Mesendoderm (in vitro differentiated cells): ENCODE data around the gene CFAP57.

ENCODE experiments used
- DNase-seq: peaks from one replicate; pipeline ENCODE4 v3.0.0; 2013
- H2AK5ac ChIP-seq: 2 replicates; pipeline ENCODE4 v1.6.1; 2013; ENCODE audit warnings: low read length, inconsistent platforms
- H2BK120ac ChIP-seq: 2 replicates; pipeline ENCODE4 v1.6.1; 2013; ENCODE audit warnings: low read depth, mild to moderate bottlenecking, low read length, moderate library complexity, mixed read lengths
- H2BK15ac ChIP-seq: replicated peaks from 2 replicates; pipeline ENCODE4 v1.6.1; 2013; ENCODE audit warnings: low read depth, mild to moderate bottlenecking, moderate library complexity
- H2BK5ac ChIP-seq: 2 replicates; pipeline ENCODE4 v1.6.1; 2013; ENCODE audit warnings: low read length, inconsistent platforms
- H3K18ac ChIP-seq: 2 replicates; pipeline ENCODE4 v1.6.1; 2013; ENCODE audit warnings: mild to moderate bottlenecking, low read length, mixed read lengths
- H3K23ac ChIP-seq: one replicate; pipeline ENCODE4 v1.6.1; 2013; ENCODE audit warnings: low read length
- H3K27ac ChIP-seq: 2 replicates; pipeline ENCODE4 v1.5.1; 2013; ENCODE audit warnings: low read depth, mild to moderate bottlenecking, inconsistent platforms, low read length, moderate library complexity
- H3K27me3 ChIP-seq: 2 replicates; pipeline ENCODE4 v1.6.1; 2013; ENCODE audit warnings: low read length, control low read depth, mild to moderate bottlenecking, inconsistent platforms; ENCODE audit not compliant: insufficient read depth, poor library complexity
- H3K36me3 ChIP-seq: 2 replicates; pipeline ENCODE4 v1.6.1; 2013; ENCODE audit warnings: low read length, inconsistent platforms; ENCODE audit not compliant: control insufficient read depth, insufficient read depth
- H3K4ac ChIP-seq: one replicate; pipeline ENCODE4 v1.6.1; 2013; ENCODE audit warnings: low read depth, mild to moderate bottlenecking, low read length, moderate library complexity
- H3K4me1 ChIP-seq: 2 replicates; pipeline ENCODE4 v1.6.1; 2013; ENCODE audit warnings: low read depth, low read length, inconsistent platforms; ENCODE audit not compliant: control insufficient read depth
- H3K4me2 ChIP-seq: 2 replicates; pipeline ENCODE4 v1.6.1; 2013; ENCODE audit warnings: low read length
- H3K4me3 ChIP-seq: 2 replicates; pipeline ENCODE4 v1.5.1; 2013; ENCODE audit warnings: mild to moderate bottlenecking, low read length
- H3K56ac ChIP-seq: one replicate; pipeline ENCODE4 v1.6.1; 2013; ENCODE audit warnings: low read length
- H3K79me1 ChIP-seq: 2 replicates; pipeline ENCODE4 v1.6.1; 2013; ENCODE audit warnings: low read length, inconsistent platforms
- H3K79me2 ChIP-seq: 2 replicates; pipeline ENCODE4 v1.6.1; 2013; ENCODE audit warnings: mild to moderate bottlenecking, low read length; ENCODE audit not compliant: control insufficient read depth, insufficient read depth
- H3K9ac ChIP-seq: 2 replicates; pipeline ENCODE4 v1.6.1; 2013; ENCODE audit warnings: low read length, inconsistent platforms
- H4K5ac ChIP-seq: one replicate; pipeline ENCODE4 v1.6.1; 2013; ENCODE audit warnings: low read length
- H4K8ac ChIP-seq: one replicate; pipeline ENCODE4 v1.6.1; 2013; ENCODE audit warnings: low read depth, mild to moderate bottlenecking, control low read depth, low read length, moderate library complexity
- WGBS: extraction: QIAGEN DNeasy Blood & Tissue Kit; methylation state at CpG from one replicate; pipeline ENCODE4 v1.1.7; 2013; ENCODE audit warnings: low lambda C conversion rate, missing lambda C conversion rate; ENCODE audit not compliant: insufficient coverage; ENCODE audit errors: extremely low coverage; 5-methylcytosine and 5-hydroxymethylcytosine counted together

CFAP57 gene

GRCh38 chr1:43177691-43178090 lies 5.6 kb downstream of the CFAP57 start:
- Histone ChIP-seq H3K18ac (no peak overlapping the region), H3K79me1 (no peaks in the 10 kb centered on the region), H3K9ac (no peak overlapping the region), H3K4me3 (no peak overlapping the region), H3K56ac (no peak overlapping the region), H3K4me1 (peaks cover 5% of the 10 kb centered on the region), H2BK15ac (no peak overlapping the region), H3K79me2 (no peaks in the 10 kb centered on the region), H2BK120ac (no peak overlapping the region), H2BK5ac (no peak overlapping the region), H3K4ac (no peak overlapping the region), H3K23ac (no peak overlapping the region), H3K27ac (no peak overlapping the region), H2AK5ac (no peak overlapping the region), H3K36me3 (no peaks in the 10 kb centered on the region), H4K5ac (no peak overlapping the region), H3K27me3 (no peaks in the 10 kb centered on the region), H3K4me2 (no peak overlapping the region), H4K8ac (no peak overlapping the region)
- DNase-seq: no peak
- no CpG with 5 or more reads among the region's 4 CpGs for WGBS

- H3K27ac ChIP-seq: no peak overlapping the region
- no peak overlapping the region for H2BK15ac ChIP-seq
- no peak overlapping the region for H2BK120ac ChIP-seq
- no peak overlapping the region for H3K4me2 ChIP-seq
- H3K9ac ChIP-seq: no peak overlapping the region
- no CpG with 5 or more reads among the region's 3 CpGs for WGBS
- H3K4me3 ChIP-seq: no peak overlapping the region
- no peak overlapping the region for H3K23ac ChIP-seq
- H3K79me2 ChIP-seq: no peaks in the 10 kb centered on the region
- no peak overlapping the region for H3K56ac ChIP-seq
- DNase-seq: no peak
- H3K18ac ChIP-seq: no peak overlapping the region
- H3K4ac ChIP-seq: no peak overlapping the region
- no peak overlapping the region for H2BK5ac ChIP-seq
- H3K36me3 ChIP-seq: no peaks in the 10 kb centered on the region
- no peak overlapping the region for H4K5ac ChIP-seq
- H3K4me1 ChIP-seq: no peaks in the 10 kb centered on the region
- no peak overlapping the region for H4K8ac ChIP-seq
- no peaks in the 10 kb centered on the region for H3K79me1 ChIP-seq
- no peak overlapping the region for H2AK5ac ChIP-seq
- no peaks in the 10 kb centered on the region for H3K27me3 ChIP-seq
Observed at GRCh38 chr1:43184388-43184787, 12.3 kb downstream of the CFAP57 start.

- H3K4me3 ChIP-seq: no peak overlapping the region
- no peaks in the 10 kb centered on the region for H3K79me1 ChIP-seq
- WGBS: no CpG with 5 or more reads among the region's 3 CpGs
- no peaks in the 10 kb centered on the region for H3K79me2 ChIP-seq
- no peaks in the 10 kb centered on the region for H3K4me1 ChIP-seq
- H3K36me3 ChIP-seq: no peaks in the 10 kb centered on the region
- H2BK15ac ChIP-seq: no peak overlapping the region
- no peak for DNase-seq
- no peaks in the 10 kb centered on the region for H3K27me3 ChIP-seq
- no peak overlapping the region for H3K9ac ChIP-seq
- H2BK5ac ChIP-seq: no peak overlapping the region
- no peak overlapping the region for H3K23ac ChIP-seq
- H2AK5ac ChIP-seq: no peak overlapping the region
- no peak overlapping the region for H4K5ac ChIP-seq
- H4K8ac ChIP-seq: no peak overlapping the region
- no peak overlapping the region for H3K18ac ChIP-seq
- H3K27ac ChIP-seq: no peak overlapping the region
- no peak overlapping the region for H3K4ac ChIP-seq
- H3K4me2 ChIP-seq: no peak overlapping the region
- no peak overlapping the region for H3K56ac ChIP-seq
- no peak overlapping the region for H2BK120ac ChIP-seq
Observed at GRCh38 chr1:43184995-43185394, 12.9 kb downstream of the CFAP57 start.

- H3K79me2 ChIP-seq: no peaks in the 10 kb centered on the region
- no peak overlapping the region for H4K8ac ChIP-seq
- H3K18ac ChIP-seq: no peak overlapping the region
- H3K27me3 ChIP-seq: no peaks in the 10 kb centered on the region
- no peak overlapping the region for H3K27ac ChIP-seq
- H3K4me2 ChIP-seq: no peak overlapping the region
- H3K36me3 ChIP-seq: no peaks in the 10 kb centered on the region
- H3K23ac ChIP-seq: no peak overlapping the region
- no peak overlapping the region for H3K4me3 ChIP-seq
- no peak overlapping the region for H3K9ac ChIP-seq
- no peaks in the 10 kb centered on the region for H3K79me1 ChIP-seq
- no peak overlapping the region for H2AK5ac ChIP-seq
- no peak overlapping the region for H2BK15ac ChIP-seq
- no peak overlapping the region for H4K5ac ChIP-seq
- H2BK5ac ChIP-seq: no peak overlapping the region
- H3K4me1 ChIP-seq: no peaks in the 10 kb centered on the region
- no peak overlapping the region for H2BK120ac ChIP-seq
- H3K56ac ChIP-seq: no peak overlapping the region
- H3K4ac ChIP-seq: no peak overlapping the region
- no peak for DNase-seq
- WGBS: no CpG with 5 or more reads among the region's 1 CpG
Observed at GRCh38 chr1:43188106-43188505, 16.0 kb downstream of the CFAP57 start.

- H4K5ac ChIP-seq: no peak overlapping the region
Observed at GRCh38 chr1:43194509-43194908, 22.4 kb downstream of the CFAP57 start.

GRCh38 chr1:43197343-43198127 lies 25.4 kb downstream of the CFAP57 start:
- Histone ChIP-seq H2AK5ac (no peak overlapping the region), H2BK120ac (peak overlapping the region; percentile 28), H3K27me3 (no peaks in the 10 kb centered on the region), H4K8ac (no peak overlapping the region), H3K79me2 (no peaks in the 10 kb centered on the region), H3K36me3 (no peaks in the 10 kb centered on the region), H3K4me3 (no peak overlapping the region), H3K18ac (no peak overlapping the region), H3K79me1 (no peaks in the 10 kb centered on the region), H3K4me2 (no peak overlapping the region), H3K56ac (no peak overlapping the region), H3K27ac (no peak overlapping the region), H4K5ac (no peak overlapping the region), H3K9ac (no peak overlapping the region), H3K4me1 (peaks cover 2% of the 10 kb centered on the region), H3K4ac (no peak overlapping the region), H3K23ac (no peak overlapping the region), H2BK5ac (no peak overlapping the region), H2BK15ac (no peak overlapping the region)
- peak; percentile 23 for DNase-seq
- WGBS: no CpG with 5 or more reads among the region's 7 CpGs

More at GRCh38 chr1:43194509-43194908, 22.4 kb downstream of the CFAP57 start:
- Histone ChIP-seq H4K8ac (no peak overlapping the region), H3K9ac (no peak overlapping the region), H3K23ac (no peak overlapping the region), H2BK120ac (no peak overlapping the region), H3K27me3 (no peaks in the 10 kb centered on the region), H3K79me2 (no peaks in the 10 kb centered on the region), H3K79me1 (no peaks in the 10 kb centered on the region), H2AK5ac (no peak overlapping the region), H3K36me3 (no peaks in the 10 kb centered on the region), H2BK15ac (no peak overlapping the region), H3K56ac (no peak overlapping the region), H3K18ac (no peak overlapping the region), H3K4me3 (no peak overlapping the region), H3K4me1 (peaks cover 2% of the 10 kb centered on the region), H3K4me2 (no peak overlapping the region), H3K27ac (no peak overlapping the region), H3K4ac (no peak overlapping the region), H2BK5ac (no peak overlapping the region)
- no peak for DNase-seq
